Keratinocyte (primary cell): ENCODE results near the gene LTBR. TPM values are rescaled to one million over a fixed set of nuclear protein-coding genes. Genes with fewer than 3 reads are reported as not detected.

Experiments
- DNase-seq: peaks from one replicate; pipeline ENCODE4 v3.0.0-alpha.2; 2011; ENCODE audit warnings: low read depth, missing footprints, low spot score
- FAIRE-seq: peaks from 2 replicates; lab custom pipeline; 2011; peaks lifted over from hg19 to GRCh38; lab: Jason Lieb, UNC
- H2AFZ ChIP-seq: 2 replicates; pipeline ENCODE4 v1.6.0; 2012; ENCODE audit warnings: low read length, control low read depth, inconsistent platforms; ENCODE audit not compliant: control insufficient read depth
- H3K27ac ChIP-seq: 2 replicates; pipeline ENCODE4 v1.5.1; 2011; ENCODE audit warnings: low read length; ENCODE audit not compliant: control insufficient read depth, insufficient read depth
- H3K27me3 ChIP-seq: 3 replicates; pipeline ENCODE4 v1.6.0; 2011; ENCODE audit warnings: low read length; ENCODE audit not compliant: control insufficient read depth, insufficient read depth; ENCODE audit errors: extremely low read depth
- H3K36me3 ChIP-seq, 2 experiments: 2 replicates in 1 of 2; 3 replicates in 1 of 2; pipeline ENCODE4 v1.5.1; 2011; ENCODE audit warnings: low read length in 2 of 2, mild to moderate bottlenecking in 1 of 2; ENCODE audit not compliant: control insufficient read depth in 2 of 2, insufficient read depth in 2 of 2; ENCODE audit errors: extremely low read depth in 1 of 2
- H3K4me1 ChIP-seq: 3 replicates; pipeline ENCODE4 v1.5.1; 2011; ENCODE audit warnings: low read length; ENCODE audit not compliant: control insufficient read depth, insufficient read depth; ENCODE audit errors: extremely low read depth
- H3K4me2 ChIP-seq: 3 replicates; pipeline ENCODE4 v1.6.0; 2011; ENCODE audit warnings: low read depth, low read length; ENCODE audit not compliant: control insufficient read depth, insufficient read depth; ENCODE audit errors: extremely low read depth
- H3K4me3 ChIP-seq, 3 experiments: fragments of 200-600 bp in 1 of 3; sonication (generic) in 1 of 3; 2 replicates in 2 of 3; 3 replicates in 1 of 3; pipeline ENCODE4 v1.5.1; 2011 to 2016; ENCODE audit warnings: low read length in 3 of 3, mild to moderate bottlenecking in 3 of 3, control low read depth in 2 of 3, inconsistent platforms in 1 of 3, low read depth in 1 of 3, mixed read lengths in 1 of 3, mixed run types in 1 of 3, moderate library complexity in 1 of 3; ENCODE audit not compliant: control insufficient read depth in 2 of 3, insufficient read depth in 2 of 3; ENCODE audit errors: extremely low read depth in 1 of 3
- H3K79me2 ChIP-seq: 2 replicates; pipeline ENCODE4 v1.6.0; 2012; ENCODE audit warnings: low read length; ENCODE audit not compliant: control insufficient read depth, insufficient read depth
- H3K9ac ChIP-seq: 3 replicates; pipeline ENCODE4 v1.6.0; 2011; ENCODE audit warnings: low read length; ENCODE audit not compliant: control insufficient read depth, insufficient read depth; ENCODE audit errors: extremely low read depth
- H3K9me1 ChIP-seq: 3 replicates; pipeline ENCODE4 v1.6.0; 2011; ENCODE audit warnings: low read length; ENCODE audit not compliant: control insufficient read depth, insufficient read depth; ENCODE audit errors: extremely low read depth
- H3K9me3 ChIP-seq: 2 replicates; pipeline ENCODE4 v1.5.1; 2012; ENCODE audit warnings: low read depth, low read length; ENCODE audit not compliant: control insufficient read depth
- H4K20me1 ChIP-seq: 3 replicates; pipeline ENCODE4 v1.6.0; 2011; ENCODE audit warnings: low read length; ENCODE audit not compliant: control insufficient read depth, insufficient read depth; ENCODE audit errors: extremely low read depth
- CTCF ChIP-seq, 3 experiments: IDR thresholded peaks in 1 of 3; conservative IDR thresholded peaks in 1 of 3; optimal IDR thresholded peaks in 1 of 3; 2 replicates in 2 of 3; 3 replicates in 1 of 3; pipeline versions ENCODE3 to v1.5.1; 2011; ENCODE audit warnings: low read length in 3 of 3, mild to moderate bottlenecking in 3 of 3, moderate library complexity in 2 of 3, control low read depth in 1 of 3, inconsistent platforms in 1 of 3; ENCODE audit not compliant: insufficient read depth in 2 of 3; ENCODE audit errors: extremely low read depth in 1 of 3
- EZH2 ChIP-seq: IDR thresholded peaks from one replicate; pipeline ENCODE4 v1.6.1; 2012; ENCODE audit warnings: inconsistent platforms, mild to moderate bottlenecking, low read length, moderate library complexity
- dilution Hi-C: fragments of 300-500 bp; cut with MboI; formaldehyde crosslinking; loops from one replicate; pipeline ENCODE4 v1.7.0; 2020; ENCODE audit warnings: low sequenced_read_pairs; ENCODE audit not compliant: extremely low pct_ligation_motif_present
- polyA plus RNA-seq, 5 experiments: library from polyadenylated mRNA; depleted of rRNA in 3 of 5; stranded (reverse) in 3 of 5; stranded (forward) in 1 of 5; unstranded in 1 of 5; fragments of >200 nt; gene quantifications; 1 replicate in 1 of 5; 2 replicates in 3 of 5; 3 replicates in 1 of 5; pipeline versions ENCODE4 v1.2.1 to v1.2.3, GENCODE V29; 2011 to 2012; ENCODE audit warnings: missing spikeins in 2 of 5, low read depth in 1 of 5, low replicate concordance in 1 of 5

The LTBR gene
- polyA plus RNA-seq, 1 donor (not counting 4 experiments of a cell fraction or from before 2014, with no cell fraction given) = 42.7 TPM

- FAIRE-seq (peak; percentile 59), DNase-seq (no peak)
- Histone ChIP-seq H4K20me1 (peaks cover 6% of the 10 kb centered on the region), H3K79me2 (peaks cover 54% of the 10 kb centered on the region), H2AFZ (no peak overlapping the region), H3K4me1 (peaks cover 52% of the 10 kb centered on the region), H3K4me3 (peak overlapping the region; percentile 65 to 96 (median 83)), H3K4me2 (peak overlapping the region; percentile 88), H3K36me3 (peaks cover 2 to 7% of the 10 kb centered on the region in 2 experiments), H3K9me3 (no peaks in the 10 kb centered on the region), H3K9me1 (no peaks in the 10 kb centered on the region), H3K27me3 (no peaks in the 10 kb centered on the region), H3K9ac (peak overlapping the region; percentile 90), H3K27ac (peak overlapping the region; percentile 98)
- TF ChIP-seq EZH2 = no peak
- TF ChIP-seq CTCF (optimal IDR thresholded peaks at IDR 0.05 in 1 of 3, IDR thresholded peaks at IDR 0.05 in 1 of 3, conservative IDR thresholded peaks at IDR 0.05 in 1 of 3; ENCODE audit: extremely low read depth in 1 of 3, insufficient read depth in 2 of 3, low read length in 3 of 3) = no peak
- dilution Hi-C loops = no loop called here
Measured at GRCh38 chr12:6340032-6340638, 43.8 kb upstream of the LTBR start.

GRCh38 chr12:6340745-6341416 is 43.1 kb upstream of the LTBR start:
- Histone ChIP-seq H3K4me2 (peak overlapping the region; percentile 88), H3K27ac (peak overlapping the region; percentile 98), H3K4me1 (peaks cover 52% of the 10 kb centered on the region), H3K27me3 (no peaks in the 10 kb centered on the region), H3K79me2 (peaks cover 51% of the 10 kb centered on the region), H3K4me3 (peak overlapping the region; percentile 65 to 96 (median 83)), H3K9me3 (no peaks in the 10 kb centered on the region), H3K9ac (peak overlapping the region; percentile 90), H4K20me1 (peaks cover 6% of the 10 kb centered on the region), H3K36me3 (peaks cover 2 to 4% of the 10 kb centered on the region in 2 experiments), H3K9me1 (no peaks in the 10 kb centered on the region), H2AFZ (no peak overlapping the region)
- DNase-seq = no peak
- FAIRE-seq = no peak
- TF ChIP-seq CTCF (optimal IDR thresholded peaks at IDR 0.05 in 1 of 3, IDR thresholded peaks at IDR 0.05 in 1 of 3, conservative IDR thresholded peaks at IDR 0.05 in 1 of 3; ENCODE audit: extremely low read depth in 1 of 3, insufficient read depth in 2 of 3, low read length in 3 of 3) (no peak), EZH2 (no peak)
- dilution Hi-C loops = no loop called here
